Spleen (tissue), 11 donors: Measurements from ENCODE around the gene HDAC7. TPM values are rescaled to one million over a fixed set of nuclear protein-coding genes. Genes with fewer than 3 reads are reported as not detected.

ENCODE experiments used
- DNase-seq: peaks from one replicate; pipeline ENCODE4 v3.0.0-alpha.2; 2020
- H3K27ac ChIP-seq, 8 donors: fragments of 200-600 bp; sonication (generic) in 7 of 8; 1 replicate in 4 of 8; 2 replicates in 4 of 8; pipeline versions ENCODE4 v1.5.0 to v1.8.0; 2016 to 2021; ENCODE audit warnings: inconsistent platforms in 4 of 8, mild to moderate bottlenecking in 4 of 8, moderate library complexity in 1 of 8
- H3K27me3 ChIP-seq, 7 donors: fragments of 200-600 bp; sonication (generic) in 6 of 7; replicated peaks in 1 of 7; 1 replicate in 4 of 7; 2 replicates in 3 of 7; pipeline versions ENCODE4 v1.5.0 to v1.8.0; 2016 to 2021; ENCODE audit warnings: inconsistent platforms in 3 of 7, mild to moderate bottlenecking in 1 of 7
- H3K36me3 ChIP-seq, 6 donors: fragments of 200-600 bp; sonication (generic) in 5 of 6; 1 replicate in 4 of 6; 2 replicates in 2 of 6; pipeline versions ENCODE4 v1.5.0 to v1.8.0; 2016 to 2021; ENCODE audit warnings: inconsistent platforms in 2 of 6
- H3K4me1 ChIP-seq, 6 donors: fragments of 200-600 bp; sonication (generic) in 5 of 6; 1 replicate in 3 of 6; 2 replicates in 3 of 6; pipeline versions ENCODE4 v1.5.0 to v1.8.0; 2016 to 2021; ENCODE audit warnings: inconsistent platforms in 3 of 6
- H3K4me3 ChIP-seq, 8 donors: fragments of 200-600 bp; sonication (generic) in 7 of 8; 1 replicate in 4 of 8; 2 replicates in 4 of 8; pipeline versions ENCODE4 v1.5.0 to v1.8.0; 2016 to 2021; ENCODE audit warnings: inconsistent platforms in 4 of 8, mild to moderate bottlenecking in 4 of 8, moderate library complexity in 2 of 8
- H3K9me3 ChIP-seq, 8 donors: fragments of 200-600 bp; sonication (generic) in 7 of 8; 1 replicate in 4 of 8; 2 replicates in 4 of 8; pipeline versions ENCODE4 v1.5.0 to v1.8.0; 2016 to 2021; ENCODE audit warnings: inconsistent platforms in 4 of 8
- POLR2A ChIP-seq, 3 donors: fragments of 450-650 bp; IDR thresholded peaks; one replicate each; pipeline ENCODE4 v1.5.1; 2017; ENCODE audit warnings: antibody characterized with exemption in 3 of 3, mild to moderate bottlenecking in 1 of 3
- POLR2AphosphoS5 ChIP-seq, 3 donors: sonication (generic); formaldehyde crosslinking; IDR thresholded peaks; one replicate each; pipeline ENCODE4 v1.5.1; 2017; ENCODE audit warnings: antibody characterized with exemption in 3 of 3
- WGBS, 5 donors: extraction: QIAGEN DNeasy Blood & Tissue Kit in 3 of 5; methylation state at CpG; one replicate each; pipeline versions ENCODE4 v1.1.5 to v1.1.7; 2013 to 2018; 5-methylcytosine and 5-hydroxymethylcytosine counted together
- intact Hi-C: fragments of 100-400 bp; cut with DNase I; formaldehyde crosslinking; loops from one replicate; pipeline ENCODE4 v1.15.0; 2023; ENCODE audit warnings: low total_unique reads
- polyA plus RNA-seq, 3 donors: library from polyadenylated mRNA; stranded (reverse); fragments of 200-250 nt; gene quantifications; one replicate each; pipeline ENCODE4 v1.2.1, GENCODE V29; 2013
- total RNA-seq, 7 donors: library from RNA; depleted of rRNA in 3 of 7; stranded (reverse); fragments of >200 nt in 3 of 7; fragmentation: NEBNext Ultra II Directional in 4 of 7; extraction: Animal tissue kit (Norgen Biotek cat#: 25700) in 4 of 7; gene quantifications; one replicate each; pipeline versions ENCODE4 v1.1.0 to v1.2.1, GENCODE V29; 2016 to 2021
- TF ChIP-seq, protein P1 (sequence below), 11 experiments: fragments of 200-600 bp in 7 of 11; fragments of 450-650 bp in 4 of 11; sonication (generic) in 4 of 11; IDR thresholded peaks in 8 of 11; conservative IDR thresholded peaks in 3 of 11; 1 replicate in 7 of 11; 2 replicates in 4 of 11; pipeline versions ENCODE4 v1.4.0 to v1.8.0; 2016 to 2021; ENCODE audit warnings: antibody characterized with exemption in 11 of 11, inconsistent platforms in 4 of 11, mild to moderate bottlenecking in 1 of 11
- donor health status: healthy with polysubstance abuse.
- donor health status: DM: no; HTN: no; CAD: no; lungs with moderate emphysema.
- donor health status: DM: no; HTN: no; CAD: no.
- donor health status: Bipolar disorder and iron deficiency.
- donor health status: healthy.
- donor health status: DM: no; HTN: no; CAD: no.
- donor health status: DM: yes; HTN: yes; CAD: no.

HDAC7 gene
- total and polyA plus RNA-seq, 10 donors: 39.6 to 158 (median 101) TPM

DNA sequence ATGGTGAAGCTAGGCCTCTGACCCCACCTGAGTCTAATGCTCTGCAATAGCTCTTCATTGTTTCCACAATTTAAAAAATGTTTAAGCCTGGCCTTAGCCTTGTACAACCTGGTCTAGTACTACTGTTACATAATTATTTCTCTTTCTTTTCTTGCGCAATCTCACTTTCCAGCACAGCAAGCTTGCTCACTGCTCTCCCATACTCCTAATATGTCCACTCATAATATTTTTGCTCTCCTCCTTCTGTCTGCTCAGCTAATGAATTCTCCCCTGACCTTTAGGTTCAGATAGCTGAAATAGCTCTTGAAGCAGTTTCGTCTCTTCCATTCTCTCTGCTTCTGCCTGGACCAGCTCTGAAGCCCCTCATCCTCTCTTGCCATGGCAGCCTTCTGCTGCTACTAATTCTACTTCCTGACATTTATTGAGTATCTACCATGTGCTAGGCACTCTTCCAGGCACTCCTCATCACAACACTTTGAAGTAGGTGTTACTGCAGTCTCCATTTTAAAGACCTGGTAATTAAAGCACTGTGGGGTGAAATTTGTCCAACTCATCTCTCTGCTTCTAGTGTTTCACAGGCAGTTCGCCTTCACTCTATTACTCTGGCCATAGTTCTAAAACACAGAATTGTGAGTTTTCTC lies 49.5 kb downstream of the HDAC7 start:
- DNase-seq: no peak
- TF ChIP-seq, protein P1, sequence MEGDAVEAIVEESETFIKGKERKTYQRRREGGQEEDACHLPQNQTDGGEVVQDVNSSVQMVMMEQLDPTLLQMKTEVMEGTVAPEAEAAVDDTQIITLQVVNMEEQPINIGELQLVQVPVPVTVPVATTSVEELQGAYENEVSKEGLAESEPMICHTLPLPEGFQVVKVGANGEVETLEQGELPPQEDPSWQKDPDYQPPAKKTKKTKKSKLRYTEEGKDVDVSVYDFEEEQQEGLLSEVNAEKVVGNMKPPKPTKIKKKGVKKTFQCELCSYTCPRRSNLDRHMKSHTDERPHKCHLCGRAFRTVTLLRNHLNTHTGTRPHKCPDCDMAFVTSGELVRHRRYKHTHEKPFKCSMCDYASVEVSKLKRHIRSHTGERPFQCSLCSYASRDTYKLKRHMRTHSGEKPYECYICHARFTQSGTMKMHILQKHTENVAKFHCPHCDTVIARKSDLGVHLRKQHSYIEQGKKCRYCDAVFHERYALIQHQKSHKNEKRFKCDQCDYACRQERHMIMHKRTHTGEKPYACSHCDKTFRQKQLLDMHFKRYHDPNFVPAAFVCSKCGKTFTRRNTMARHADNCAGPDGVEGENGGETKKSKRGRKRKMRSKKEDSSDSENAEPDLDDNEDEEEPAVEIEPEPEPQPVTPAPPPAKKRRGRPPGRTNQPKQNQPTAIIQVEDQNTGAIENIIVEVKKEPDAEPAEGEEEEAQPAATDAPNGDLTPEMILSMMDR (IDR thresholded peaks at IDR 0.05 in 8 of 11, conservative IDR thresholded peaks at IDR 0.05 in 3 of 11): no peak
- TF ChIP-seq POLR2AphosphoS5 (IDR thresholded peaks at IDR 0.05) (no peak), POLR2A (IDR thresholded peaks at IDR 0.05) (no peak)
- intact Hi-C loops: no loop called here
- 80 to 88% (median 84%) methylated on average over 3 of the region's 3 CpGs for WGBS, 5 donors
- Histone ChIP-seq H3K4me1 (peaks cover 9 to 58% (median 41%) of the 10 kb centered on the region in 6 donors), H3K27ac (peak overlapping the region in 3 of 8 donors; percentile 5 to 36 (median 14)), H3K27me3 (no peaks in the 10 kb centered on the region), H3K9me3 (no peaks in the 10 kb centered on the region), H3K36me3 (no peaks in the 10 kb centered on the region), H3K4me3 (no peak overlapping the region)

DNA sequence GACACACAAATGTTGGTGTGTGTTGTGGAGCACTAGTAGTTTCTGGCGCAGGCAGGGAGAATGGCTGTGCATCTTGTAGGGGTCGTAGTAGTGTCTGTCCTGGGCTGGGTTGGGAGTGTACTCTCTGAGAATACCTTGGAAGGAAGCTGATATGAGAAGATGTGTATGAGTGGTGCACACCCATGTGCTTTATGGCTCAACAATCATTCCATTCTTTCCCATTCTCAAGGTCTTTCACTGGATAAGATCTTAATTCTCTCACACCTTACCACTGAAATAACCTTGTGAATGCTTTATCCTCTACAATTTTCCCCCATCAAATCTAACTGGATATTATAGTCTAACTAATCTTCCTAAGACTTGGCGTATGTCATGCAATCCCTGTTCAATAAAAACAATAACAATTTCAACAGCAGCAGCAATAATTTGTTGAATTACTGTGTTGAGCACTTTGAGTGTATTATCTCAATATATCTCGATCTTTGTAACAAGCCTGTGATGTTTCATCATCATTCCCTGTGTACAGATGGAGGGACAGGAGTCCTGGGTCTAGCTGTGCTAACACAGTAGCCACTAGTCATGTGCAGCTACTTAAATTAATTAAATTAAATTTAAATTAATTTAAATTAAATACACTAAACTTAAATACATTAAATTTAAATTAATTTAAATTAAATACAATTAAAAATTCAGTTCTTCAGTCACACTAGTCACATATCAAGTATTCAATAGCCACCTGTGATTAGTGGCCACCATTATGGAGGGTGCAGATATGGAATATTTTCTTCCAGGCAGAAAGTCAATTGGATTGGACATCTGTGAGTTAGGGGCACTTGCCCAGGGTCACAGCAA lies 50.2 kb downstream of the HDAC7 start:
- DNase-seq: no peak
- peak overlapping the region in 1 of 8 donors; percentile 14 for H3K27ac ChIP-seq
- WGBS, 5 donors: 85 to 94% (median 88%) methylated on average over 4 of the region's 4 CpGs

DNA sequence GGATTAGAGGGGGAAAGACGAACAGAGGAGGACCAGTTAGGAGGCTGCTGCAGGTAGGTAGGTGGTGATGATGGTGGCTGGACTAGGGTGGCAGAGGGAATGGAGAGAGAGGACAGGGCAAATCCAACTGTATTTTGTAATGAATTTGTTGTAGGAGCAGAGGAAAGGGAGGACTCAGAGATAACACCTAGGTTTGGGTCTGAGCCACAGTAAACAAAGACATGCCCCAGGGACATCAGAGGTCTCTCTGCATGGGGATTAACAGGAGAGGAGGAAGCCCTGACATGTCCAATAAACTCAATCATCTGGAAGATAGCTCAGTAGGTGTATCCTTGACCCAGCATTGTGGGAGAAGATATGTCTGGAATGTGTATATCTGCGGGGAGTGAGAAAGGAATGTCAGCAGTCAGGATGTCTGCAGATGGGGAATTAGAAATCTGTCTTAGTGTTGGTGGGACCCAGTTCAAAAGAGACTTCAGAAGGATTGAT lies 51.3 kb downstream of the HDAC7 start:
- H3K4me1 ChIP-seq: peaks cover 4 to 51% (median 30%) of the 10 kb centered on the region in 6 donors
- no peaks in the 10 kb centered on the region for H3K36me3 ChIP-seq
- WGBS, 5 donors: 78 to 87% (median 85%) methylated on average over 2 of the region's 2 CpGs
- DNase-seq: no peak
- no peak overlapping the region for H3K27ac ChIP-seq
- H3K9me3 ChIP-seq: no peaks in the 10 kb centered on the region
- H3K27me3 ChIP-seq: no peaks in the 10 kb centered on the region
- intact Hi-C loops: loop anchor here (5.0 kb wide), 1 partner anchor 51 kb away; no protein-coding TSS in a partner anchor
- TF ChIP-seq POLR2A (IDR thresholded peaks at IDR 0.05) (no peak), POLR2AphosphoS5 (IDR thresholded peaks at IDR 0.05) (no peak)
- TF ChIP-seq, protein P1 (IDR thresholded peaks at IDR 0.05 in 8 of 11, conservative IDR thresholded peaks at IDR 0.05 in 3 of 11): no peak
- H3K4me3 ChIP-seq: no peak overlapping the region

More for the DNA sequence above, 50.2 kb downstream of the HDAC7 start:
- H3K4me1 ChIP-seq: peaks cover 9 to 51% (median 33%) of the 10 kb centered on the region in 6 donors
- intact Hi-C loops: loop anchor here (5.0 kb wide), 1 partner anchor 52 kb away; no protein-coding TSS in a partner anchor
- no peak overlapping the region for H3K4me3 ChIP-seq
- H3K27me3 ChIP-seq: no peaks in the 10 kb centered on the region
- H3K9me3 ChIP-seq: no peaks in the 10 kb centered on the region
- TF ChIP-seq POLR2A (IDR thresholded peaks at IDR 0.05) (no peak), POLR2AphosphoS5 (IDR thresholded peaks at IDR 0.05) (no peak)
- TF ChIP-seq, protein P1 (IDR thresholded peaks at IDR 0.05 in 8 of 11, conservative IDR thresholded peaks at IDR 0.05 in 3 of 11): no peak
- H3K36me3 ChIP-seq: no peaks in the 10 kb centered on the region
